Measurements from ENCODE around the gene GFI1B. TPM values are rescaled to one million over a fixed set of nuclear protein-coding genes. Genes with fewer than 3 reads are reported as not detected.
"Not testable (repeated sequence)": the region's sequence is repeated elsewhere in the genome, so short reads cannot be mapped to it uniquely, and the experiment has no call there.

The GFI1B gene
- total RNA-seq, 4 donors from 2014 or later = 0.14 TPM; not detected in 3

DNA sequence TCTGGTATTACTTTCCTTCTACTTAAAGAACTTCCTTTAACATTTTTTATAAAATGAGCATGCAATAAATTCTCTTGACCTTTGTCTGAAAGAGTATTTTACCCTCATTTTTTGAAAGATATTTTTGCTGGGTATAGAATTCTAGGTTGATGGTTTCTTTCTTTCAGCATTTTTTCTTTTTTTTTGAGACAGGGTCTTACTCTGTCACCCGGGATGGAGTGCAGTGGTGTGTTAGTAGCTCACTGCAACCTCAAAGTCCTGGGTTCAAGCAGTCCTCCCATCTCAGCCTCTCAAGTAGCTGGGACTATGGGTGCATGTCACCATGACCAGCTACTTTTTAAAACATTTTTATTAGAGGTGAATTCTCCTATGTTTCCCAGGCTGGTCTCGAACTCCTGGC, 23.4 kb upstream of the GFI1B start:
- intact Hi-C loops (cut with DNase I; ENCODE audit: low total_unique reads) = no loop called here
- Histone ChIP-seq H3K27me3 (no peaks in the 10 kb centered on the region), H3K36me3 (no peaks in the 10 kb centered on the region), H3K9me3 (no peaks in the 10 kb centered on the region), H3K27ac (no peak overlapping the region), H3K4me1 (no peaks in the 10 kb centered on the region), H3K4me3 (no peak overlapping the region)
- no peak for DNase-seq
- TF ChIP-seq POLR2A (IDR thresholded peaks at IDR 0.05) = no peak
- TF ChIP-seq CTCF (IDR thresholded peaks at IDR 0.05) = no peak

DNA sequence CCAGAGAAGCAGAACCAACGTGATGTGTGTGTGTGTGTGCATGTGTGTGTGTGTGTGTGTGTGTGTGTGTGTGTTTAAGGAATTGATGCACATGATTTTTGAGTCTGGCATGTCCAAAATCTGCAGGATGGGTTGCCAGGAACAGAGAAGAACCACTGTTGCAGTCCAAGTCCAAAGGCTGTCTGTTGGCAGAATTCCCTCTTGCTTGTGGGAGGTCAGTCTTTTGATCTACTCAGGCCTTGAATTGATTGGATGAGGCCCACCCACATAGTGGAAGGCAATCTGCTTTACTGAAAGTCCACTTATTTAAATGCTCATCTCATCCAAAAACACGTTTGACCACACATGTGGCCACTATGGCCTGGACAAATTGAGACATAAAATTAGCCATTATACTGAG, 22.7 kb upstream of the GFI1B start:
- intact Hi-C loops (cut with DNase I; ENCODE audit: low total_unique reads) = no loop called here

DNA sequence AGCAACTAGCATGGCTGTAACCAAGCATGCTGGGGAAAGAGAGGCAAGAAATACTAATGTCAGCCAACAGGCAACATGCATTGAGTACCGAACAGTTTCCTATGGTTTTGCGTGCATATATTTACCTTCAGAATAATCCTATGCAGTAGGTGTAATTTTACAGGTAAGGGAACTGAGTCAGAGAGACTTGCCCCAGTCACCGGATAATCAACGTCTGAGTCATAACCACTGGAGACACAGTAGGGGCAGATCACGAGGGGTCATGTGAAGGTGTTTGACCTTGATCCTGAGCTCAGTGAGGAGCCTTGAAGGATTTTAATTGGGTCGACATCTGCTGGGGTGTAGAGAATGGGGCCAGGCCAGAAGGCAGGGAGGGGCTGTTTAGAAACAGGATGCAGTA, 20.7 kb upstream of the GFI1B start:
- no peaks in the 10 kb centered on the region for H3K36me3 ChIP-seq
- H3K9me3 ChIP-seq = no peaks in the 10 kb centered on the region
- TF ChIP-seq POLR2A (IDR thresholded peaks at IDR 0.05) = no peak
- no peak for TF ChIP-seq CTCF (IDR thresholded peaks at IDR 0.05)
- H3K4me1 ChIP-seq = no peaks in the 10 kb centered on the region
- H3K27ac ChIP-seq = no peak overlapping the region
- no peak overlapping the region for H3K4me3 ChIP-seq
- no peak for DNase-seq
- H3K27me3 ChIP-seq = no peaks in the 10 kb centered on the region
- intact Hi-C loops (cut with DNase I; ENCODE audit: low total_unique reads) = no loop called here

More for the DNA sequence above, 22.7 kb upstream of the GFI1B start:
- H3K9me3 ChIP-seq = no peaks in the 10 kb centered on the region
- no peak overlapping the region for H3K27ac ChIP-seq
- H3K36me3 ChIP-seq = no peaks in the 10 kb centered on the region
- H3K4me3 ChIP-seq = no peak overlapping the region
- DNase-seq = no peak
- H3K4me1 ChIP-seq = no peaks in the 10 kb centered on the region
- no peaks in the 10 kb centered on the region for H3K27me3 ChIP-seq
- no peak for TF ChIP-seq CTCF (IDR thresholded peaks at IDR 0.05)
- TF ChIP-seq POLR2A (IDR thresholded peaks at IDR 0.05) = no peak

DNA sequence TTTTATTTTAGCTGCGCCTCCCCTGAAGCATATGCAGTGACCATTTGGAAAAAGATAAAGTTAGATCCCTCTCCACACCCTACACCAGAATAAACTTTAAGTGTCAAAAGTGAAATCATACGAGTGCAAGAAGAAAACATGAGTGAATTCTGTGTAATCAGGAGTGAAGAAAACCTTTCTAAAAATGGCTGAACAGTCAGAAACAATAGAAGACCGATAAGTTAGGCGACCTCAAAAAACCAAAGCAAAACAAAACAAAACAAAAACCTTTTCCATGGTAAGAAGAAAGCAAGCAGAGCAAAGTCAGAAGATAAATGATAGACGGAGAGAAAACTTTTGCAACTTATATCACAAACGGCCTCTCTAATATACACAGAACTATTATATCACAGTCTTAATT, 17.5 kb upstream of the GFI1B start:
- Histone ChIP-seq H3K36me3 (no peaks in the 10 kb centered on the region), H3K27ac (no peak overlapping the region), H3K9me3 (no peaks in the 10 kb centered on the region), H3K27me3 (no peaks in the 10 kb centered on the region), H3K4me1 (no peaks in the 10 kb centered on the region), H3K4me3 (no peak overlapping the region)
- DNase-seq = no peak
- TF ChIP-seq POLR2A (IDR thresholded peaks at IDR 0.05) (no peak), CTCF (IDR thresholded peaks at IDR 0.05) (no peak)
- intact Hi-C loops (cut with DNase I; ENCODE audit: low total_unique reads) = no loop called here

GRCh38 chr9:132965478-132965877, 13.0 kb upstream of the GFI1B start:
- Histone ChIP-seq H3K36me3 (no peaks in the 10 kb centered on the region), H3K9me3 (no peaks in the 10 kb centered on the region), H3K27ac (no peak overlapping the region), H3K27me3 (peaks cover 0 to 3% of the 10 kb centered on the region in 2 donors), H3K4me1 (no peaks in the 10 kb centered on the region), H3K4me3 (no peak overlapping the region)
- DNase-seq = no peak
- no peak for TF ChIP-seq POLR2A (IDR thresholded peaks at IDR 0.05)
- TF ChIP-seq CTCF (IDR thresholded peaks at IDR 0.05) = no peak
- intact Hi-C loops (cut with DNase I; ENCODE audit: low total_unique reads) = no loop called here

- H3K27ac ChIP-seq; H3K4me3 ChIP-seq; intact Hi-C loops (cut with DNase I; ENCODE audit: low total_unique reads); H3K9me3 ChIP-seq; H3K36me3 ChIP-seq; DNase-seq; H3K27me3 ChIP-seq; H3K4me1 ChIP-seq: not testable (repeated sequence)
Observed at GRCh38 chr9:132967908-132968307, 10.6 kb upstream of the GFI1B start.
